Stimulated activated CD8-positive, alpha-beta memory T cell treated with anti-CD3 and anti-CD28 coated beads, Interleukin-15, amount 100 ng/mL, for 24 hours (primary cell): ENCODE data around the gene FKBP2.

Source experiments
- DNase-seq: peaks from one replicate; pipeline ENCODE4 v3.0.0-alpha.2; 2020; ENCODE audit warnings: low read depth

FKBP2 gene

GRCh38 chr11:64249563-64250414, 8.9 kb downstream of the FKBP2 start:
- DNase-seq, result no peak

DNA sequence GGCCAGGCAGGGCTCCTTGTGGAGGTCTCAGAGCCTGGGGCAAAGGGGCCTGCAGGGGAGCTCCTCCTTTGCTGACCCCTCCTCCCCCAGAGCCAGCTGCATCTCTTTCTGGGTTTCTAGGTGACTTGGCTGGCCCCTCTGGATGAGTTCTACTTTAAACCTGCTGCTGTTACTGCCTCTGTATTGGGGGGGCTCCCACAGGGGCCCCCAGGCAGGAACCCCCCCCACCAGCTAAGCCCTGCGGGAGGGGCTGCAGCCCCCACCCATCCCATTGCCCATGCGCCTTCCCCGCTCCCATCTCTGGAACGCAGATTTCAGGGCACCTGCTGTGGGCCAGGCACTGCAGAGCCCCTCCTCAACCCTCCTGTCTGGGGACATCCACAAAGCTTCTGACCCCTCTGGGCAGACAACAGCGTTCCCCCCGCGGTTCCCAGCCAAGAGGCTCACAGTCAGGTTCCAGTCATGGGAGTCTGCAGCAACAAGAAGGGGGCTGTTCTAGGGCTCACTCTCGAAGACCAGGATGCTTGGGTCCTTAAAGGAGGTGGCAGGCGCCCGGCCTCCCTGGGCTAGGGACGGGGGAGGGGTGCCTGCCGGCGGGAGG, 9.6 kb downstream of the FKBP2 start:
- DNase-seq, result no peak

DNA sequence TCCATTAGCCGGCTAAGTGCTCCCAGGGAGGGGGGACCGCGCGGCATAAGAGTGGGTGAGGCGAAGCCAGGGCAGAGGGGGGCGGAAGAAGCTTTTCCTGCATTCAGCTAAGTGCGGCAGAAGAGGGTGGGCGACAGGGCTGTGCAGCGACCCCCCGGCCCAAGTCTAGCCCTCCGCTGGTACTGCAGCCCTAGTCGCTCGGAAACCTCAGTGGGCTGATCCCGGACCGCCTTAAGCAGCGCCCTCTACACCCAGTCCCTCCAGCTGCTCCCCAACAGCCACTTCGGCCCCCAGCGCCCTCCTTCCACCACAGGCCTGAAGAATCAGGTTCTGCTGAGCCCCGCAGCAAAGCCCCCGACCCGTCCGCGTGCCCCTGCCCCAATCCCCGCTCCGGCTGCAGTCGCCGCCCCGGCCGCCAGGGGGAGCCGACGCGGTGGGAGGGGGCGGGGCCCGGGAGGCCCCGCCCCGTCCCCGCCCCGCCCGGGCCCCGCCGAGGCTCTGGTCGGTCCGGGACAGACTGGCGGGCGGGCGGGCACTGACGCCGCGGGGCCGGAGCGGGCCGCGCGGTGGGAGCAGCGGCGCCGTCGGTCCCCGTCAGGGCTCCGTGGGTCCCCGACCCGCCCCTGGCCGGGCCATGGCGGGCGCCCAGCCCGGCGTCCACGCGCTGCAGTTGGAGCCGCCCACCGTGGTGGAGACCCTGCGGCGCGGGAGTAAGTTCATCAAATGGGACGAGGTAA, 10.3 kb downstream of the FKBP2 start, which contains the start of gene PLCB3:
PLCB3 (plus strand) TSS at position 515 of the 737 bp plus-strand sequence; CDS start at position 635, 120 bp downstream.
- DNase-seq, result peak; percentile 65

DNA sequence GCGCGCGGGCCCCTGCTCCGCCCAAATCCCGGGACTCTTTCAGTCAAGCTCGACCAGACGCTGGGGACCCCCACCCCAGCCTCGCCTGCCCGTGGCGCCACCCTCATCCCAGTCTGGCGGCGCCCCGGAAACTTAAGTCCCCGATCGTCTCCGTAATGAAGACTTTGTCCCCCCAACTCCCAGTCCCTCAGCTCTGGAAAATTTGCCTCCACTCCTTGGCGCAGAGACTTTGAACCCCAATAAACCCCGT, 10.8 kb downstream of the FKBP2 start:
- no peak for DNase-seq

DNA sequence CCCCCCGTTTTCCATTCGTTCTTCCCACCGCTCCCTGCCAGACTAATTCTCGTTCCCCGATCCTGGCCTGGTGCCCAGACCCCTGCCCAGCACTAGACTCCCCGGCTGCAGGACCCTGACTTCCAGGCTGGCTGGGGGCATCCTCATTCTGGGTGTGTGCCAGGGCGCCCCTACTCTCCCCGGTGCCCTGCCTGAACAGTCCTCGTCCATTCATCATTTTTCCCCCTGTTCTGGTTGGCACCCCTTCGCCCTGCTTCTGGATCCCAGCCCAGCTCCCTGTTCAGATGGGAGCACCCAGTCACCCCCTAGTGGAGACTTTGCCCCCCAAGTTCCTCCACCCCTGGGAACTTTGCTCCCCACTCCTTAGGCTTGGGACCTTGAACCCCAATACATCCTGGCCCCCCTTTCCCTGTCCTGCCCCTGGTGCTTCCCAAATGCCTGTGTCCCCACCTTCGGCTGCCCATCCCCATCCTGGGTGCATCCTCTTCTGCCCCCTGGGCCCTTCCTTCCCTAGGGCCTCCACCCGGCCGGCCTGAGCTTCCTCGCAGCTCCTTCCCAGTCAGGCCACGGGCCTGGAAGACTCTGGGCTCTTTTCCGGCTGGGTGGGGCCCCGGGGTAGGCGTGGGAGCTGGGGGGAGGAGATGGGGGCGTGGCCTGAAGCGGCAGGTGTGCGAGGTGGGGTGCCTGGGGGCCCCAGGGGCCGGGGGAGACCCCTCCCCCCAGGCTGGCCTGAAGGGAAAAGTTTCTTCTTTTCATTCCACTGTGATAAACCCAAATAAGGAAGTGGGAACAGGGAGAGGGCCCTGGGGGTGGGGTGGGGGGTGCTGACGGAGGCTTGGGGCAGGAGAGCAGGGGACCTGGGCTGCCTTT, 11.3 kb downstream of the FKBP2 start:
- DNase-seq, result no peak

GRCh38 chr11:64253043-64253442, 12.1 kb downstream of the FKBP2 start:
- DNase-seq, result no peak

DNA sequence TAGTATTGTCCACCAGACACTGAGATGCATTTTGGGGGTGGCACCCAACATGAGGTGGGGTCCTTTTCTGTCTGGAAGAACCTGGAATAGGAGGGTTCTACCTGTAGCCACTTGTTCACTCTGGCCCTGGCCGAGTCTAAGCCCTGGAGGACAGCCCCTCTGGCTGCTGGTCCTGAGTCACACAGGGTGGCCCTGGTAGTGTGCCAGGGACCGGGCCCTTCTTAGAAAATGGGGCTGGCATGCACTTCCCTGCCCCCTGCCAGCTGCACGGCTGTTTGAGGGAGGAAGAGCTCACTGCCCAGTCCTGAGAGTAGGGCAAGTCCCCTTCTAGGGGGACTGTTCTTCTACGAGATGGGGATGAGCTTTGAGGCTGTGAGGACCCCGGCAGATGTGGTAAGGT, 12.6 kb downstream of the FKBP2 start:
- no peak for DNase-seq

DNA sequence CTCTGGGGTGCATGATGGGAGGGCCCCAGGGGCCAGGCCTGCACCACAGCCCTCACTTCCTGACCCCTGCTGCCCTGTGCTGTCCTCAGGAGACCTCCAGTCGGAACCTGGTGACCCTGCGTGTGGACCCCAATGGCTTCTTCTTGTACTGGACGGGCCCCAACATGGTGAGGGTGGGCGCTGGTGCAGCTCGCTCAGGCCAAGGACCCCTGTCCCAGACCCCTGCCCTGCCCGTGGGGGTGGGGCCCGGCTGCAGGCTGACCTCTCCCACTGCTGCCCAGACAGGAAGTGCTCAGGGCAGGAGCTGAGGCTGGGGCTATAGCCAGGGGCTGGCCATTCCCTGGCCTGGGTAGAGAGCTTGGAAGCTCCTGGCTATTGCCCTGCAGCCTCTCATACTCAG, 13.4 kb downstream of the FKBP2 start:
- DNase-seq, result no peak

- no peak for DNase-seq
Measured at GRCh38 chr11:64255135-64256128, 14.5 kb downstream of the FKBP2 start.

DNA sequence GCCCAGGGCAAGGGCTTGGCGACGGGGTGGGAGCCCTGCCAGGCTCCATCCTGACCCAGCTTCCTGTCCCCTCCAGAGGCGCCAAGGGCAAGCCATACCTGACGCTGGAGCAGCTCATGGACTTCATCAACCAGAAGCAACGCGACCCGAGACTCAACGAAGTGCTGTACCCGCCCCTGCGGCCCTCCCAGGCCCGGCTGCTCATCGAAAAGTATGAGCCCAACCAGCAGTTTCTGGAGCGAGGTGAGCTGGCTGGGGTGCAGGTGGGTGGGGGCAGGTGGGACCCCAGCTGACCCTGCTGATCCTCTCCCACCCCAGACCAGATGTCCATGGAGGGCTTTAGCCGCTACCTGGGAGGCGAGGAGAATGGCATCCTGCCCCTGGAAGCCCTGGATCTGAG, 15.4 kb downstream of the FKBP2 start:
- DNase-seq, result no peak

DNA sequence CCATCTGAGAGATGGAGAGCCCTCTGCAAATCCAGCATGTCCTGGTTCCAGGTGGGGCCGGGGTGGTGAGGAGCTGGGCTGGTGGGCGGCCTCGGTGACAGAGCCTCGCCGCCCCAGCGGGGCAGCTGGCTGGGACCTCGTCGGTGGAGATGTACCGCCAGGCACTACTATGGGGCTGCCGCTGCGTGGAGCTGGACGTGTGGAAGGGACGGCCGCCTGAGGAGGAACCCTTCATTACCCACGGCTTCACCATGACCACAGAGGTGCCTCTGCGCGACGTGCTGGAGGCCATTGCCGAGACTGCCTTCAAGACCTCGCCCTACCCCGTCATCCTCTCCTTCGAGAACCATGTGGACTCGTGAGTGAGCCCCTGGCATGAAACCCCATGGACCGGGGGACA, 17.5 kb downstream of the FKBP2 start:
- DNase-seq, result no peak

DNA sequence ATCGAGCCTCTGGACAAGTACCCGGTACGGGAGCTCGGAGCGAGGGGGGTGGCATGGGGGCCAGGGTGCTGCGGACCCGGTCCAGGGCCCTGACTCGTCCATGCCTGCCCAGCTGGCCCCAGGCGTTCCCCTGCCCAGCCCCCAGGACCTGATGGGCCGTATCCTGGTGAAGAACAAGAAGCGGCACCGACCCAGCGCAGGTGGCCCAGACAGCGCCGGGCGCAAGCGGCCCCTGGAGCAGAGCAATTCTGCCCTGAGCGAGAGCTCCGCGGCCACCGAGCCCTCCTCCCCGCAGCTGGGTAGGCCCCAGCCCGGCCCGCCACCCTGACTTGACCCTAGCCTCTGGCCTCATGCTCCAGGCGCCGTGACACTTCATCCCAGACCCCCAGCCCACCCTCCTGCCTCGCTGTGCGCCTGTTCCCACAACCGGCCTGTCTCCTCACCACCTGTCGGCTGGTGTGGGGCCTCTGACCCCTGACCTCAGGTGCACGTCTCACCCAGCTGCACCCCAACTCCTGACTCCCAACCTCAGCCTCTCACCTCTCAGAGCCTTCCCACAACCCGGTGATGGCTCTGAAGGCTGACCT, 18.1 kb downstream of the FKBP2 start:
- DNase-seq, result no peak

DNA sequence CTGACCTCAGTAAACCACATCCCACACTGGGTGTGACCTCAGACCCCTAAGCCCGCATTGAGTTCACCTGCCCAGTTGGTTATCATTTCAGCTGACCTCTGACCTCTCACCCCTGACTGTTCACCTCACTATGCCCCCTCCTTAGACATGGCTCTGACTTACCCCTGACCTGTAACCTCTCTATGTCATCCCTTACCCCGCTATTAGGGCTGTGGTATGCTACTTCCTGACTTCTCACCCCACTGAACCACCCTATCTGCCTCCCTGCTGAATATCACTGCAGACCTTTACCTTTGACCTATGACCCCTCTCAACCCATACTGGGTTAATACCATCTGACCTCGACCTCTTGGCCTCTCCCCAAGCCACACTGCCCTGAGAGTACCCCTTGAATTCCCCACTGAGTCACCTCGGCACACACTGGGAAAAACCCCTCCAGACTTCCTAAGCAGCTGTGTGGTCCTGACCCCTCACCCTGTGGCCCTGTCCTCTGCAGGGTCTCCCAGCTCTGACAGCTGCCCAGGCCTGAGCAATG, 18.7 kb downstream of the FKBP2 start:
- DNase-seq, result no peak

- DNase-seq, result no peak
Measured at GRCh38 chr11:64260147-64260708, 19.3 kb downstream of the FKBP2 start.

- DNase-seq, result no peak
Measured at GRCh38 chr11:64261556-64262080, 20.7 kb downstream of the FKBP2 start.

GRCh38 chr11:64262271-64263002, 21.5 kb downstream of the FKBP2 start:
- no peak for DNase-seq

DNA sequence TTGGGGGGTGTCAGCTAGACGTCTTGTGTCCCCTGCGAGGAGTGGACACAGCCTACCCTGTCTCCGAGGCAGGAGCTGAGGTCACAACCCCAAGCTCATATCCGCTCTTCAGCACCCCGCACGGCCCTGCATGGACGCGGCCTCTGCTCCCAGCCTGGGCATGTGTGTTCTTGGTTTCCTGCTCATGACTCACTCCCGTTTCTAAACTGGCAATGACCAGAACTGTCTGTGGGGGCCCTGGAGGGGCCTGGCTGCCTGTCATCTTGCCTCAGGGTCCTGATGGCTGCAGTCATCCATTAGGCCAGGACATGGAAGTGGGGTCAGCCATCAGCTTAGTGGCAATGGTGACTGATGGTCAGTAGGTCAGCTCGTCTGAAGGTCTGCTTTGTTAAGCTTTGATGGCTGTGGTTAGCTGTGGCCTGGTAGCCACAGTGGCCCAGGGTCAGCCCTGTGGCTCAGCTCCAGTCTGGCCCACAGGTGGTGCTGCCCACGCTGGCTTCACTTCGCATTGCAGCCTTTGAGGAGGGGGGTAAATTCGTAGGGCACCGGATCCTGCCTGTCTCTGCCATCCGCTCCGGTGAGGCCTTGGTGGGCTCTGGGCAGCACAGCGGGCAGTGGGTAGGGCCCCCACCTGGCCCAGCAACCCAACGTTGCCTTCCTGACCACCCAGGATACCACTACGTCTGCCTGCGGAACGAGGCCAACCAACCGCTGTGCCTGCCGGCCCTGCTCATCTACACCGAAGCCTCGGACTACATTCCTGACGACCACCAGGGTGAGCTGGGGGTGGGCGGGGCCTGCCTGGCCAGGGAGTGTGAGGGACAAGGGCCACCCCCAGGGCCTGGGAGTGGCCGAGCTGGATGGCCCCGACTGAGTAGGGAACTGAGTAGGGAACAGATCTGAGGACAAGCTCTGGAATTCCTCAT, 22.4 kb downstream of the FKBP2 start:
- DNase-seq, result no peak

- no peak for DNase-seq
Measured at GRCh38 chr11:64263947-64264317, 23.0 kb downstream of the FKBP2 start.
